Uterine smooth muscle cell (primary cell): ENCODE results near the gene LRRC70. TPM values are rescaled to one million over a fixed set of nuclear protein-coding genes. Genes with fewer than 3 reads are reported as not detected.

Experiments
- total RNA-seq: library from RNA; depleted of rRNA; stranded (reverse); fragments of >200 nt; gene quantifications from 2 replicates; pipeline ENCODE4 v1.2.3, GENCODE V29; 2014

The LRRC70 gene, protein sequence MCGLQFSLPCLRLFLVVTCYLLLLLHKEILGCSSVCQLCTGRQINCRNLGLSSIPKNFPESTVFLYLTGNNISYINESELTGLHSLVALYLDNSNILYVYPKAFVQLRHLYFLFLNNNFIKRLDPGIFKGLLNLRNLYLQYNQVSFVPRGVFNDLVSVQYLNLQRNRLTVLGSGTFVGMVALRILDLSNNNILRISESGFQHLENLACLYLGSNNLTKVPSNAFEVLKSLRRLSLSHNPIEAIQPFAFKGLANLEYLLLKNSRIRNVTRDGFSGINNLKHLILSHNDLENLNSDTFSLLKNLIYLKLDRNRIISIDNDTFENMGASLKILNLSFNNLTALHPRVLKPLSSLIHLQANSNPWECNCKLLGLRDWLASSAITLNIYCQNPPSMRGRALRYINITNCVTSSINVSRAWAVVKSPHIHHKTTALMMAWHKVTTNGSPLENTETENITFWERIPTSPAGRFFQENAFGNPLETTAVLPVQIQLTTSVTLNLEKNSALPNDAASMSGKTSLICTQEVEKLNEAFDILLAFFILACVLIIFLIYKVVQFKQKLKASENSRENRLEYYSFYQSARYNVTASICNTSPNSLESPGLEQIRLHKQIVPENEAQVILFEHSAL
- total RNA-seq, result 1.00 and 1.4 TPM in 2 replicates

DNA sequence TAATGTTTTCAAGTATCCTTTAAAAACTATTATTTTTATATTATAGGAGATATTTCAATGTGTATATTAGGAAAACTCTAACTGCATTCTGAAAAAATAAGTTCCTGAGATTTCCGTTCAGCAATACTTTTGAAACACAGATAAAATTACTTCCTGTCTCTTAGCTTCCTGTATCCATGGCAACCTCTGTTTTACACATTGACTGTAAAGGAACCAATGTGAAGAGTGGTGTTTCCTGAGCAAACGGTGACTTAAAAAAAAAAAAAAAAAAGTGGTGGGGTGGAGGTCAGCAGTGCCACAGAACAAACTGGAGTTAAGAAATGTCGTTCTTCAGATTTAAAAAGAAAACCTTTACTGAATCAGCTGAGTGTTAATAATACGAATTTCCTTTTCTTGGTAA, at the start of gene LRRC70:
LRRC70 (plus strand) TSS at position 280 of the 400 bp plus-strand sequence. CDS start 620 bp downstream, outside the sequence.

Other genes with a start within 250 kb of the LRRC70 start
- 36.1 and 56.4 TPM in 2 replicates for gene DIMT1, start 174.9 kb upstream of the LRRC70 start, total RNA-seq
- 32.6 and 47.0 TPM in 2 replicates for gene IPO11, start 166.1 kb upstream of the LRRC70 start, total RNA-seq